Skeletal muscle tissue (tissue), 5 donors: ENCODE measurements around the gene CKAP4. TPM values are rescaled to one million over a fixed set of nuclear protein-coding genes. Genes with fewer than 3 reads are reported as not detected.

Source experiments
- H3K27ac ChIP-seq: one replicate; pipeline ENCODE4 v1.7.0; 2013; ENCODE audit warnings: mild to moderate bottlenecking, low read depth, low read length, inconsistent platforms
- H3K27me3 ChIP-seq, 3 donors: one replicate each; pipeline ENCODE4 v1.7.0; 2013; ENCODE audit warnings: low read length in 3 of 3; ENCODE audit not compliant: control insufficient read depth in 3 of 3, insufficient read depth in 3 of 3
- H3K36me3 ChIP-seq, 3 donors: one replicate each; pipeline ENCODE4 v1.7.0; 2013; ENCODE audit warnings: low read length in 3 of 3; ENCODE audit not compliant: control insufficient read depth in 3 of 3, insufficient read depth in 3 of 3
- H3K4me1 ChIP-seq, 3 donors: one replicate each; pipeline ENCODE4 v1.7.0; 2013; ENCODE audit warnings: low read length in 3 of 3, mild to moderate bottlenecking in 3 of 3; ENCODE audit not compliant: control insufficient read depth in 3 of 3, insufficient read depth in 3 of 3
- H3K4me3 ChIP-seq, 3 donors: one replicate each; pipeline ENCODE4 v1.7.0; 2013; ENCODE audit warnings: low read length in 3 of 3
- H3K9ac ChIP-seq, 3 donors: one replicate each; pipeline ENCODE4 v1.7.0; 2013; ENCODE audit warnings: low read length in 3 of 3, mild to moderate bottlenecking in 3 of 3, moderate library complexity in 2 of 3, low read depth in 1 of 3
- H3K9me3 ChIP-seq, 3 donors: one replicate each; pipeline ENCODE4 v1.7.0; 2013; ENCODE audit warnings: low read length in 3 of 3; ENCODE audit not compliant: control insufficient read depth in 3 of 3
- small RNA-seq: library from RNA; depleted of rRNA; stranded (forward); fragments of <200 nt; gene quantifications from one replicate; pipeline ENCODE3, GENCODE V24; 2014
- total RNA-seq: library from RNA; depleted of rRNA; stranded (reverse); fragments of >200 nt; gene quantifications from one replicate; pipeline ENCODE4 v1.2.3, GENCODE V29; 2014
- donor health status: Osteomylitis.

The CKAP4 gene
- total RNA-seq, 1 donor from 2014 or later: 36.0 TPM

DNA sequence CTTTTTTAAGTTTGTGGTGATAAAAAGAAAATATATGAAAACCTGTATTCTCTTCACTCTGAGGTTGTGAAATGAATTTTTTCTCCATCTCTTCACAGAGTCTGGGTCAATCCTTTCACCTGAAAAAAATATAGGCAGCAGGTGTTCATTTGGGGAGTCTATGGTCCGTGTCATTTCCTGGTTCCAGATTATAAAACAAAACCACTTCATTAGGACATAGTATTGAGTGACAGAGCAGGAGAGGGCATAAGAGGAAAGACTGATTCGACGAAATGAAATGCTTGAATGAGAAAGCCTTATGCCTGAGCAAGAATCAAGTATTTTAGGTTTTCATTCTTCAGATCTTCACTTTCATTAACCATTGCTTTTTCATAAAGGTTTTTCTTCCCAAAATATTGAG, 57.2 kb downstream of the CKAP4 start:
- Histone ChIP-seq H3K9ac (no peak overlapping the region), H3K4me1 (peaks cover 21 to 30% (median 29%) of the 10 kb centered on the region in 3 donors), H3K27ac (no peak overlapping the region), H3K27me3 (no peaks in the 10 kb centered on the region), H3K4me3 (no peak overlapping the region), H3K9me3 (no peaks in the 10 kb centered on the region), H3K36me3 (no peaks in the 10 kb centered on the region)

DNA sequence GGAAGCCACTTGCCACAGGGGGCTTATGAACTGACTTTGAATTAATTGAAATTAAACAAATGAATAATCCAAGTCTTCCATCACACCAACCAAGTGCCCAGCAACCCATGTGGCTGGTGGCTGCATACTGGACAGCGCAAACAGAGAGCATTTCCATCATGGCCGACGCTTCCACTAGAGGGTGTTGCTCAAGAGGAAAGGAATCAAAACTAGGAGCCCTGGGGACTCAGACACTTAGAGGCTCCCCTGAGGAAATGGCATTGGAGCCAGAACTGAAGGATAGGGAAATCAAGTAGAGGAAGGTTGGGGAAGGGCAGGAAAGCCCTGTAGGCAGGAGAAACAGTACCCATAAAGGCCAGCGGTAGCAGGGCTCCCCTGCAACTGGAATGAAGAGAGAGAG, 58.5 kb downstream of the CKAP4 start:
- no peak overlapping the region for H3K27ac ChIP-seq
- no peaks in the 10 kb centered on the region for H3K9me3 ChIP-seq

DNA sequence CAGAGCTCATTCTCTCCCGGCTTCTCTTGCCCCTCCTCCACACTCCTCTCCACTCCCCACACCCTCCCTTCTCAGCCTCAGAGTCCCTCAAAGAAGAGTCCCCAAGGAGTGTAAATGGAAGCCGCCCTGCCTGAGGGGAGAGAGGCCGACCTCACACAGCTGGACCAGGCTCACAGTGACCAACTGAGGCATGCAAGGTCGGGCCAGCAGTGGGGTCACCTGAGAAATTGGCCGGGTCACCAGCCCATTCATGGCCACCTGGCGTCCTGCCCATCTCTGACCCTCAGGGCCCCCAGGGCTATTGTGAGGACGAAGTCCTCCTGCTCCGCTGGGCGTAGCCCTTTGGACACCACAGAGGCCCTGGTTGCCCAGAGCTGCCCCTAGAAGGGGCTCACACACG, 59.6 kb downstream of the CKAP4 start:
- Histone ChIP-seq H3K27me3 (no peaks in the 10 kb centered on the region), H3K36me3 (no peaks in the 10 kb centered on the region)

More for the DNA sequence above, 58.5 kb downstream of the CKAP4 start:
- Histone ChIP-seq H3K4me1 (peaks cover 10 to 18% (median 16%) of the 10 kb centered on the region in 3 donors), H3K9ac (no peak overlapping the region), H3K27me3 (no peaks in the 10 kb centered on the region), H3K36me3 (no peaks in the 10 kb centered on the region), H3K4me3 (no peak overlapping the region)

More for the DNA sequence above, 59.6 kb downstream of the CKAP4 start:
- Histone ChIP-seq H3K9ac (no peak overlapping the region), H3K4me1 (peaks cover 3 to 11% (median 10%) of the 10 kb centered on the region in 3 donors), H3K27ac (no peak overlapping the region), H3K9me3 (no peaks in the 10 kb centered on the region), H3K4me3 (no peak overlapping the region)

Small RNAs within 50 kb of the gene (small RNA-seq; reads per million reads assigned to genes)
- not detected for gene RNU7-94P

Other genes starting within 250 kb of the CKAP4 start
- gene NUAK1, start 109.1 kb downstream of the CKAP4 start, total RNA-seq: 9.4 TPM
- 50.6 TPM for gene TCP11L2, start 54.7 kb upstream of the CKAP4 start, total RNA-seq
- 15.1 TPM for gene POLR3B, start 109.7 kb upstream of the CKAP4 start, total RNA-seq